ENCODE results near the gene GFPT2.

The GFPT2 gene

DNA sequence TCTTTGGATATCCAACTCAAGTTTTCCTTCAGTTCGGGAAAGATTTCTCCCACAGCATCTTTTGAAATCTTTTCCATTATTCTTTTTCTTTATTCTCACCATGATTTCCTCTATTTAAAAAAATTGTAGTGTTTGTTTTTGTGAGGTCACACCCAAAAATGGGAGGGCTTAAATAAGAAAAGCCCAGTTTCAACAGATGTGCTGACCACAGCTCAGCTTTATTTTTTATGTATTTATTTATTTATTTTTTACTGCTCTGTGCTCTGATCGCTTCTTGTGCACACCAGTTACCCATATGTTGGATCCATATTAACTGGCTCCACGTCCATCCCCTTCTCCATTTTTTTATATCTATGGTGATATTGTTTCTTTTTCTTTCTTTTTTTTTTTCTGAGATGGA lies 20.3 kb downstream of the GFPT2 start:
- no peak for DNase-seq

DNA sequence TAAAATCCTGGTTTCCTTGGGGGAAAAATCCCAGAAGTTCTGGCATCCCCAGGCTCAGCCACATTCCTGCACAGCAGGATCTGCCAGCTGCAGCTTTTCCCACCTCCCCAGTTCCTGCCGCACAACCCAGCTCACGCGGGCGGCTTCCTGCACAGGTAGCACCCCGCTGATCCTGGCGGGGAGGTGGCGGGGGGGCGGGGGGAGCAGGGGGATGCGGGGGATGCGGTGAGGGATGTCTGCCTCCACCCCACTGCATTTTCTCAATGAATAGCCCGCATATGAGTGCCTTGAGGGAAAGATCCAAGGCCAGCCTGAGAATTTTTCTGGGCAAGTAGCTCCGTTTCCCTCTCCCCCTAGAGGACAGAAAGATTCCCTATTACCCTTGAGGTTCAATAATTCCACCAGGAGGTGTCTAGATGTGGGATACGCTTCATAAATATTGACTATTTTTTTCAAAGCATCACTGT lies 21.1 kb downstream of the GFPT2 start:
- no peak for DNase-seq

DNA sequence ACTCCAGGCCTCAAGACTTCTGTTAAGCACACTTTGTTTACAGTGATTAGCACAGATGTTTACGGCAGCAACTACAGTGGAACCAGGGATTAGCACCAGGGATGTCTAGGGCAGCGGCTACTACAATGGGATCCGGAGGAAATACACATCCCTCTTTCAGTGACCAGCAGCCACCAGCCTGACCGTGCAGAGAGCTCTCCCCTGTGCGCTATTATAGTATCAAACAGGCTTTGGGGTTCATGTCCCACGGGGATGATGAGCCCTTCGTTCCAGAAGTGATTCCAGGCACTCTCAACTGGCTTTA lies 21.5 kb downstream of the GFPT2 start:
- DNase-seq: no peak

DNA sequence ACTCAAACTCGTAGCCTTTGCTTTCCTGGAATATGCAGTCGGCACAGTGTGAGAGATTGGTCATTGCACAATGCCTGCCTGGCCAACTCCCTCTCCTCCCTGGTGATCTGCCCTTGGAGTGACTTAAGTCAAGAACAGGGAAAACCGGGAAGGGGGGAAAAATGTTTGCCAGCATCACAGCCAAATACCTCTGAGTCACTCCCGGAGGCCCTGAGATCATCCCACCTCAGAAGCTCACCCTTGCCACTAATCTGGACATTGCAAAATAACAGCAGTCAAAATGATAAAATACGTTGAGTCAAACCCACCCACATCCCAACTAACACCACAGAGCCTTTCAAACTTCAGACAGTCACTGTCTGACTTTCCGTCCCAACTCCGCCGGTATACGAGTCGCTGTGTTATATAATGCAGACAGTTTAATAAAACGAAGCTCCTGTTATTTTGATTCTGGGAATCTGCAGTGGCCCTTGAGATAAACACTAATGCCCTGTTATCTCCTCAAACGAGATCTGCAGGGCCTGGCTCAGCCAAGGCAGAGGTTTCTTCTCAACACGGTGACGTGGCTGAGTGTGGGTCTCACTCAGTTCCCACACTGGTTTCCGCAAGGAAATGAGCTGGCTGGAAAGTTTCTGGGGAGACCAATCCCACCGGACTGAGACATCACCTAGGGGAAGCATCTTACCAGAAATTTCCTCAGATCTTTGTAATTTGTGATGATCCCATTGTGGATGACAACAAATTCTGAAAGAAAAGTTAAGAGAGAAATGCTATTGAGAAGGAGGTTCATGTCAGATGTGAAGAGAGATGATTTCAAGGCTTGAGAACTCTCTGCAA lies 22.1 kb downstream of the GFPT2 start:
- no peak for DNase-seq

DNA sequence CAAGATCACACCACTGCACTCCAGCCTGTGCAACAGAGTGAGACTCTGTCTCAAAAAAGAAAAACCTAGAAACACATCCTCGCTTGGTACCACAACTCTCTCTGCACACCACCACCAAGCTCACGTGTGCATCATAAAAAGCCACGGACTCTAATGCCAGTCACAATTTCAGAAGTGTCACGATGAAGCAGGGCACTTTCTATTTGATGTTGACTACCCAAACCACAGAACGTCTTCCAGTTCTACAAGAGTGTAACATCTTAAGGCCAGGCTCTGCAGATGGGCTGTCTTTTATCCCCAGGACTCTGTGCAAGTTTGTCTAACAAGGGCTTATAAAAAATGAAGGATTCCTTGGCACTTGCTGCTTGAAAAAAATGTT lies 22.9 kb downstream of the GFPT2 start:
- DNase-seq: no peak

DNA sequence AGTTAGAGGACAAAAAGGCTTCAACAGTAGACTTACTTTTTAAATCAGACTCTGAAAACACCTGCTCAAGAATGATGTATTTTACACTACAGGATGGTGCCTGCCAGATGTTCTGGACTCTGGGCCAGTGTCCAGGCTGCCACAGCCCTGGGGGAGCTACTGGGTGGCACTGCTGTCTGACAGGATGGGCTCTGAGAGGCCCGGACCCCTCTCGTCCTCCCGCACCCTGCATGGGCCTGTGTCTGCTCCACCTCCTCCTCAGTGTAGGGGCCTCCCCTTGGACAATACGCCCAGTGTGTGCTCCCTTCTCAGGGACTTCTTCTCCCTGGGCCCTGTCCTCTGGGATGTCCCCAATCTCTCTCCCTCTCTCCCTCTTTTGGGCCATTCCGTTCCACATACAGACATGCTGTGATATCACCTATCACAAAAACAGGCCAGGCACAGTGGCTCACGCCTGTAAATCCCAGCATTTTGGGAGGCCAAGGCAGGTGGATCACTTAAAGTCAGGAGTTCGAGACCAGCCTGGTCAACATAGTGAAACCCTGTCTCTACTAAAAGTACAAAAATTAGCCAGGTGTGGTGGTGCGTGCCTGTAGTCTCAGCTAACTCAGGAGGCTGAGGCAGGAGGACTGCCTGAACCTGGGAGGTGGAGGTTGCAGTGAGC lies 23.4 kb downstream of the GFPT2 start:
- no peak for DNase-seq

DNA sequence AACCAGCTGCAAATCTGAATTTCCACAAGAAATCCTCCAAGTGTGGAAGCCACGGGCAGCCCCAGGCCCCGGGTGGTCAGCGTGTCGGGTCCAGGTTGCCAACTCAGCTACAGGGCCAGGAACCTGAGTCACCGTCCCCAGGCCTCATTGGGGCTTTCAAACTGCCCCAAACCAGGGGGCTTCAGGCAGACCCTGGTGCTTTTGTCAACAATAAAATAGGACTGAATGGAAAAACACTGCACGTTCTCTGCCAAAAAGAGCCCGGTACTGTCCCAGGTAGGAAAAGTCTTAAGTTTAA lies 24.0 kb downstream of the GFPT2 start:
- no peak for DNase-seq

DNA sequence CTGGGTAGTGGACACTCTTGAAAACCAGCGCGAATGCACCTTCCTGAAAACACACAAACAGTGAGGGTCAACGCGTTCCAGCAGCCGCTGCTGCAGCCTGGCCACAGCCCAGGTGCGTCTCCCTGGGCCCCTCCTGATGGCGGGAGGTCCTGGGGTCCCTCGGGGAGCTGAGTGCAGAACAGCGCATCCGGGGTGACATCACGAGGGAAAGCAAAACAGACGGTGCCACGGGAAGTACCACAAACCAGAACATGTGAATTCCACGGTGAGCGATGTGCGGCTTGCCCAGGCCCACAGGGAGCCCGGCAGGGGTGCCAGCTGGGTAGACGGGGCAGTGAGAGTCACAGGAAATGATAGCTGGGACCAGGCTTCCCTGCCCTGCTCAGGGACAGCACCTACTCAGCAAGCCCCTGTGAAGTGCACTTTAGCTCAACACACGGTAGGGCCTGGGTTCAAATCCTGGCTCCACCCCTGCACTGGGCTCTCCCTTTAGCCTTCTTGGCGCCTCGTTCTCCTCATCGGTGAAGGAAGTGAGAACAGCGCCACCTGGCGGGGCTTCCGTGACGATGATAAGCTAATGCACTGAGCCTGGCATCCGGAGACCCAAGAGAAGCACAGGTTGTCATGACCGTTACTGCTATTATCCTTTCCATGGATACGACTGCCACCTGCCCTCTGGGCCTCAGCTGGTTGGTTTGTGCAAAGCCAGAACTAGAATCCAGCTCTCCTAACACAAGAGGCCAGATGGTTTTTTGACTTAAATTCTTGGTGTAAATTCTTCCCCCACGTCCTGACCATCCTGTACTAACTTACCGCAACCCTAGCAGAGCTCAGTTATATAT lies 24.6 kb downstream of the GFPT2 start:
- DNase-seq: peak; percentile 72 to 84

DNA sequence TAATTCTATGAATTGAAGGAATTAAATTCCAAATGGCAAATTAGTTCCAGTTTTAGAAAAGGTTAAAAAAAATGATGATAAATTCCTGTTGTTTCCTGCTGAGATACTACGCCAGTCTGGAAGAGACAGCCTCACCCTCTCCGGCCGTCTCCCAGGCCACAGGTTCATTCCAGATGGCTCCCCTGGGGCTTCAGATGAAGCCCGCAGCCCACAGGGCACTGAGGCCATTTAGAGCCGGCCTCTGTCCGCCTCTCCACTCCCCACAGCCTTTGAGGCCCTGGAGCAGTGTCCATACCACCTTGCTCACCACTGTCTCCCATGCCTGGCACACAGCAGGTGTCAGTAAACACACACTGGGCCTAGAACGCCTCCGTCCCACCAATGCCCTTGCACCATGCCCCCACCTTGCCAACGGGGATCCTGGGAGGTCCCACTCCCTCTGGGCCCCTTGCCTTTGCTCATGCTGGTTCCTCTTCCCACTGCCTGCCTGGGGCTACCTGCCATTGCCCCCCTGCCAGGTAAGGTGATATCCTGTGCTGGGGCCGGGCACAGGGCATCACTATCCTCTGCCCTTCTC lies 26.1 kb downstream of the GFPT2 start:
- no peak for DNase-seq

DNA sequence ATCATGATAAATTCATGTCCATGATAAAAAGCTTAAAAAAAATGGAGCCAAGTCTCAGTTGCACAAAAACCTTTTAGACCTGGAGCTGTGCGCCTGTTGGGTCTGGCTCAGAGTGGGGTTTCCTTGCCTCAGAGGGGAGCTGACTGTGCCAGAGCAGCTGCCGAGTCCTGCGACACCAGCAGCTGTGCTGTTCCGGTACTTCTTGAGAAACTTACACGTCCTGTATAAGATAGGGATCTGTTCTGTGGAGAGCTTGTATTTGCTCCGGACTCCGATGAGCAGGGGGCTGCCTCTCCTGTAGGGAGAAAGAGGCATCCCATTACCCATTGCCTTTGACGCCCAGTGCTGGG lies 28.6 kb downstream of the GFPT2 start:
- DNase-seq: no peak

DNA sequence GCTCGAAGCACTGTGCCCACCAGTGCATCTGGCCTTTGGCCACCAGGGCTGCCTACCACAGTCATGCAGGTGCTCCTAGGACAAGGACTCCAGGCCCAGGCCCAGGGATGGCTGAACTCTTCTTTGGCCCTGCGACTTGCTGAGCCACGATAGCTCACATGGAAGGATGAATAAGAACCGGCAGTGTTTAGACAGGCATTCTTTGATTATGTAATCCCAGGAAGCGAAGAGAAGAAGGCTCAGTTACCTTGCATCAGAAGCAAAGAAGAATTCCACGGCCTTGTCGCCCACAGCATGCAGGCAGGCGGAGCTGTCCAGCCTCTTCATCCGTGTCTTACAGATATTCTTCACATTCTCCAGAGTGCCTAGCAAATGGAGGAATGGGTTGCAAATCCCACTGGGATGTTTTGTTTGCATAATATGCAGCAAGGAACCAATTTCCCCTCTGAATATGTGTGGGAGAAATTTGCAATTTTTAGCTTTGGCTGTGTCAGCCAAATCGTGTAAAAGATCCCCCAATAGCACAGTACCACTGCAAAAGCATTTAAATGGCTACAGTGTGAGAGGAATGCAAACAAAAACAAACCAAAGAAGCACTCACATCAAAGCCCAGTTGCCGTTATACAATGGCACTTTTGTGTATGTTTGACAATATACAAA lies 29.1 kb downstream of the GFPT2 start:
- no peak for DNase-seq

DNA sequence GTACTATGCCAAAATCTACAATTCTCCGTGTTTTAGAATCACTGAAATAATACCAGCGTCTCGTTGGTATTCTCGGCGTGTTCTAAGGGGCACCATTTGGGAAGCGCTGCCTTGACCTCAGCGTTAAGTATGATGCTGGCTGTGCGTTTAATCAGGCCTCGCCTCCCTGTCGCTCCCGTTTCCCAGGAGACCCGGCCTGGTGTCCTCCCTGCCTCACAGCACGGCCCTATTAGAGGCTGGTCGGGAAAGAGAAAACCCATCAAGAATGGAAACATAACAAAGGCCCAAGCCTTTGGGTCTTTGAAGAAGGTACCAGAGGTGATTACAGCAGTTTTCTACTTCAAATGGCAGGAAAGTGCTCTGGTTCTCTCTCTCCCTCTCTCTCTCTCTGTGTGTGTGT lies 30.0 kb downstream of the GFPT2 start:
- DNase-seq: no peak

DNA sequence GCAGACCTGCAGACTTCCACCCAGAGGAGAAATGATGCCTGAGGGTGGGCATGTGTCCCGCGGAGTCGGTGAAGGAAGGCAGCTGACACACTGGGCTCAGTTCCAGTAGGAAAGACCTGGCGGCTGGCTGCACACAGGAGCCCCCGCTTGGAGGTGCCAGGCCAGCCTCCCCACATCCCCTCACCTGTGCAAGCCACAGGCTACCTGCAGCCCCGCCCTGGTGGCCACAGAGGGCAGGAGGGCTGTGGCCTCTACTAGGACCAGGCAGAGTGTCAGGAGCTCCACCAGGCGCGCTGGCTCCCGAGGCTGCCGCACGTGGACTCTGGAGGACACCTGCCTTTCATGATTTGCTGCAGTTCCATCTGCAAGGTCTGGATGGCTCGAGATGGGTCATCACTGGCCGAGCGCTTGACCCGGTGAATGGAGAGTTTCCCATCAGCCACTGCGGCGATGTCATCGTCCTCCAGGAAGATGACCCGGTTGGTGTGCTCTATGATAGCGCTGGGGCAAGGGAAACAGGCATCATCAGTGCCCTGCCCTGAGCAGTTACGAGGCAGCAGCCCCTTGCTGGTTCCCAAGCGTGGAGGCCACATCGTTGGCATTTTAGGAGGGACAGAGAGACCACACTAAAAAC lies 34.6 kb downstream of the GFPT2 start:
- no peak for DNase-seq

DNA sequence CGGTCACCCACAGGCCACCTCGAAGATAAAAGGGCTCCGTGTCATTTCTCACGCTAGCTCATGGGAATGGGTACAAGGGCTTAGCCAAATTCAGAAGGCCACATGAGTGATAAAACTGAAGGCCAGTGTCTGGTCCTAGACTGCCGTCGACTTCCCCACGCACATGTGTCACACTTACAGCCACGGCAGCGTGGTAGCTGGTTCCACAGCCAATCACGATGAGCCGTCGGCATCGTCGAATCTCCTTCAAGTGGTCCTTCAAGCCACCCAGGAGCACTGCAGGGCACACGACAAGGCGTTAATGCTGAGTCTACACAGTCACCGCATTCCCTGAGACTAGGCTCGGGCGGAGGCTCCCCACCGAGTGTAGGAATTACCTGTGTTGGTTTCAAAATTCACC lies 36.5 kb downstream of the GFPT2 start:
- no peak for DNase-seq

DNA sequence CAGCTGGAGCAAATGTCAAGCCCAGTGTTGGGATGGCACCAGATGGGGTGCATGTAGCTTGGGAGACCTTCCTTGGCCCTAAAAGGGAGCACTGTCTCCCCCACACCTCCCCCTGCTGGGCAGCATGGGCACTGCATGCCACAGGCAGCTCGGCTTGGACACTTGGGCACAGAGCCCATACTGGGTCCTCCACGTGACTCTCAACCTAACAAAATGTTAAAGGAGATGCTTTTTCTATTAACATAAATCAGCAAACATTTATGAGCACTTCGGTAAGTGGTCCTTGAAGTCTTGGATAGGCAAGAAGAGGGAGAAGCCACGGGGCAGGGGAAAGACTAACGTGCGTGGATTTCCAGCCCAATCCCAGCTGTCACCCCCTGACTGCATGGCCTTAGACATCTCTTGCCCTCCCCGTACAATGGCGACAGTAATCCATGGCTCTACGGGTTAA lies 37.3 kb downstream of the GFPT2 start:
- peak in 1 of 2 experiments; percentile 47 for DNase-seq

DNA sequence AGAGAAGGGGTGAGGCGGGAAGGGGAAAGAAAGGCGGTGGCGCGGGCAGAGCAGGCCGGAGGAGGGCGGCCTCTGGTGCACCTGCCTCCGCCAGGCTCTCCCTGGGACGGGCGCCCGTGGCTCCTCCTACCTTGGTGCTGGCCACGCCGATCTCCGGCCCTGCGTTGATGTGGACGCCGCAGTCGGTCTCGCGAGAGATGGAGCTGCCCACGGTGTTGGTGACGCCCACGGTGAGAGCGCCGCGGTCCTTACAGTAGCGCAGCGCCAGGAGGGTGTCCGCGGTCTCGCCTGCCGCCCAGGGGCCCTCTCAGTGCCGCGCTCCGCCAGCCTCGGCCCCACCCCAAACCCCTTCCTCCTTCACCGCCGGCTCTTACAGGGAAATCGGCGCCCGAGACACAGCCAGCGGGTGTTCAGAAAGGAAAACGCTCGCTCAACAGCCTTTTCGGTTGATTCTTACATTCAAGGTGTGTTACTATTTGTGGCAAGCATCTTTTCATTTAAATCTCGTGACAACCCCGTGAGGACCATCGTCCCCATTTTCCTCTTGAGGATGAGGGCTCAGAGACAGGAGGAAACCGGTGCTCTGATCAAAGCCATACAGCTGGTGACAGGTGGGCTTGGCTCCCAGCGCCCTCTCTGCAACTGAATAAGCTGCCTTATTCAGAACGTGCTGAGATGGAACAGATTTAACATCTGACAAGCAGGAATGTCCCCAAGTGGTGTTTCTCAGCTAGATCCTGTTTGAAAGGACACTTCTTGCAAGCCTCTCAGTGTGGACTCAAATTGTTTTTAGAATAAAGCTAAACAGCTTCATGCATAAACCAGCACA lies 39.2 kb downstream of the GFPT2 start:
- peak; percentile 73 to 93 for DNase-seq

DNA sequence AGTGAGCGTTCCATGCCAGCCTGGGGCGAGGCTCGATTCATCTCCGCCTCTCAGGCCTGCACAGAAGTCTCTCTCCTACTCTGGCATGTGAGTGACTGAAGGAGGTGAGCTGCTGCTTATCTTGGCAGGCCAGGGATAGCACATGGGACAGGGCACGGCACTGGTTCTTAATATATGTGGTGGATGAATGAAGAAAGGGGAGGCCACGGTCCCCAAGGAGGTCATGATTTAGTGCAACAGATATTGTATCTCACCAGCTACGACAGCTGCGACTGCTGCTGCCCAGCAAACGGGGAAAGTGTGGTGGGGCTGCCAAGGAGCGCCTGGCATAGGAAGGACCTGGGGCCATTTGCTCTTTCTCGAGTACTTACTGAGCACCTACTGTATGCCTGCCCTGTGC lies 41.9 kb downstream of the GFPT2 start:
- DNase-seq: no peak

DNA sequence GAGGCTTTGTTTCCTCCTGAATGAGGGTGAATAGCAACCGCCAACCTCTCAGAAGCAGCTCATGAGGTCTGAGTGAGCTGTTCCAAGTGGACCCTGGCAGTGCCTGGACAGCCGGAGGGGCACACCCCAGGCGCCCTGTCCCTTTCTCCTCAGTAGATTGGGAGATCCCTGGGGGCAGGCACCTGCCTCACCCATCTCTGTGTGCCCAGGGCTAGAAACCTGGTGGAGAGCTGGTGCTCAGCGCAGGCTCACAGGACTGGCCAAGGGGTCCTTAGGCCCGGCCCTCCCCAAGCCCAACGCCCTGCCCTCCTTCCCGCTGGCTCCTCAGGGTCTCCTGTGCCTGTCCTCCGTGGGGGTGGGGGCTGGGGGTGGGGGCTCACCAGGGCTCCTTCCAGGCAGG lies 46.3 kb downstream of the GFPT2 start:
- no peak for DNase-seq

DNA sequence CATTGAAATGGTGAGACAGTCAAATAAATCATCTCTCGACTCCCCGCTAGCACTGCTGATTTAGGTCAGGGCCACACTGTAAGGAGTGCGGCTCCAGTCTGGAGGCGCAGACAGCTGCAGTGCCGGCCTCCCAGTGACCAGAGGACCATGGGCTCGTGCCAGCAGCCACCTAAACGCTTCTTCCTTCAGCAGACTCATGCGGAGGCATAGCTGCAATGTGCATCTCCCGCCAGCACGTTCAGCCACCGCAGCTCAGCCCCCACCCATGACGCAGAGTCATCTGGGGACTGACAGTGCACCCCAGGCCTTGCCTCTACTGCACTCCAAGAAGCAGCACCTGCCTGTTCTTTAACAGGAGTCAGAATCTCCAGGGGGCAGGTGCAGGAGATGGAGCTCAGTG lies 47.7 kb downstream of the GFPT2 start:
- no peak for DNase-seq

DNA sequence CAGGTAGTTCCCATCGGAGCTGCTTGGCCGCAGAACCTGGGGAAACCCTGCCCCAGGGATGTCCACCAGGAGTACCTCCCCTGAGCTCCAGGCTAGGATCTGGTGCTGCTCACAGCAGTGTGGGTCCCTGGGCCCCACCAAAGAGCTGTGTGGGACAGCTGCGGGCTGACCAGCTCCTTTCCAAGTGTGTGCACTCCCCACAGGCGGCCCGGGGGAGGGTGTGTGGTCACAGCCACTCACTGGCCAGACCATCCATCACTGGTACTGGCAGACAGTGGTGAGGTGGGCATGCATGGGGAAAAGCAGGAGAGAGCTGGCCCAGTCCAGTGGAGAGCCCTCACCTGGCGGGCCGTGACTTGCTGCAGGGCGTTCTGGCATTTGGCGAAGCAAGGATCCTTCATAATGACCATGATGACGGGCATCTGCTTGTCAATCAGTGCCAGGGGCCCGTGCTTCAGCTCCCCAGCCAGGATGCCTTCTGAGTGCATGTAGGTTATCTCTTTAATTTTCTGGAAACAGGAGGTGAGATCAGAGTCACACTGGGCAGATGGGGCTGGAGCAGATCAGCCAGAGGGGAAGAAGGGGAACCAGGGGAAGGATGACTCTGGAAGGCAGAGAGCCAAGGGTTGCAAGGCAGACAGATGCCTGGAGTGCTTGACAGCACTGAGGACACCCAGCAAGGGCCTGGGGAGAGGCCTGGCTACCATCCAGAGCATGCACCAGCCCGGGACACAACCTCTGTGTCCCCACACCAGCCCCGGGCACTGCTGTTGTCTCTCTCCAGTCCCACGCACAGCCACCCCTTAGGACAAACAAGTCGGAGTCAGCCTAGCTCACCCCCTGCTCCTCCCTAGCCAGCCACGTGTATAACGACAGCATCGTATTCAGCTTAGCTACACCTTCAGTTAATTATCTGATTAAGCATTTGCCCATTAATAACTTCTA lies 48.4 kb downstream of the GFPT2 start:
- DNase-seq: no peak

DNA sequence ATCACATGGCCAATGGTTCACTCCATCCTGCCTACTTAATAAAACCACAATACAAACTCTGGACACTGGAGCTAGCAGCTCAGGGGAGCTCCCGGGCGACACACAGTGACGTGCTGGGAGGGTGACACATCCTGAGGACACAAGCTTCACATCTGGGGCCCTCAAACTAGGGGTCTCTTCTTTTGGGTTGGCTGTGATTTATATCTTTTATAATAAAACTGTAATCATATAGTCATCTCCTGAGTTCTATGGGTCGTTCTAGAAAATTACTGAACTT lies 49.2 kb downstream of the GFPT2 start:
- DNase-seq: no peak

Measured in NCI-H526 (cell line).